PC-9 (cell line): ENCODE results near the gene FARS2.

Experiments
- CTCF ChIP-seq: fragments of 200-600 bp; sonication (generic); conservative IDR thresholded peaks from 2 replicates; pipeline ENCODE4 v1.6.1; 2017; ENCODE audit warnings: mixed run types, antibody characterized with exemption, mild to moderate bottlenecking, moderate library complexity
- EZH2 ChIP-seq: fragments of 200-600 bp; sonication (generic); IDR thresholded peaks from 2 replicates; pipeline ENCODE4 v1.8.0; 2017; ENCODE audit warnings: antibody characterized with exemption, low read depth

- TF ChIP-seq EZH2 (no peak), CTCF (no peak)
Measured at GRCh38 chr6:5759571-5759970, 498.3 kb downstream of the FARS2 start.
